Astrocyte of the spinal cord (primary cell): ENCODE measurements around the gene PRMT1.

ENCODE experiments used
- DNase-seq: peaks from one replicate; pipeline ENCODE4 v3.0.0; 2011; ENCODE audit warnings: low read depth, low spot score
- H3K4me3 ChIP-seq: 2 replicates; pipeline ENCODE4 v1.5.1; 2011; ENCODE audit warnings: low read depth, mild to moderate bottlenecking, low read length, moderate library complexity
- in situ Hi-C: cut with HindIII; loops from 2 replicates; pipeline ENCODE4 v1.10.0; 2017; ENCODE audit warnings: low sequenced_read_pairs
- TF ChIP-seq, protein P1 (sequence below): IDR thresholded peaks from 2 replicates; pipeline ENCODE4 v1.5.1; 2012; ENCODE audit warnings: low read depth, mild to moderate bottlenecking, low read length, inconsistent platforms

Gene PRMT1

DNA sequence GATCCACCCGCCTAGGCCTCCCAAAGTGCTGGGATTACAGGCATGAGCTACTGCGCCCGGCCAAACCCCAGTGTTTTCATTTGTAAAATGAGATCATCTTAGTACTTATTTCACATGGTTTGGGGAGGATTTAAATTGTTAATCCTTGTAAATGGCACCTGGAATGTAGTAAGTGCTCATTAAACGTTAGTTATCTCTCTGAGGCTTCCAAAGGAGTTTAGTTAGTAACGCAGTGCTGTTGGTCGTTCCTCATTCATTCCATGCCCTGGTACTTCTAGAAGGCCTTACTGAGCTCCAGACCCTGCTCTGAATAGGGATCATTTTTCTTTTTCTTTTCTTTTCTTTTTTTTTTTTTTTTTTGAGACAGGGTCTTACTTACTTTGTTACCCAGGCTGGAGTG lies 19.0 kb downstream of the PRMT1 start:
- no peak overlapping the region for H3K4me3 ChIP-seq
- TF ChIP-seq, protein P1, sequence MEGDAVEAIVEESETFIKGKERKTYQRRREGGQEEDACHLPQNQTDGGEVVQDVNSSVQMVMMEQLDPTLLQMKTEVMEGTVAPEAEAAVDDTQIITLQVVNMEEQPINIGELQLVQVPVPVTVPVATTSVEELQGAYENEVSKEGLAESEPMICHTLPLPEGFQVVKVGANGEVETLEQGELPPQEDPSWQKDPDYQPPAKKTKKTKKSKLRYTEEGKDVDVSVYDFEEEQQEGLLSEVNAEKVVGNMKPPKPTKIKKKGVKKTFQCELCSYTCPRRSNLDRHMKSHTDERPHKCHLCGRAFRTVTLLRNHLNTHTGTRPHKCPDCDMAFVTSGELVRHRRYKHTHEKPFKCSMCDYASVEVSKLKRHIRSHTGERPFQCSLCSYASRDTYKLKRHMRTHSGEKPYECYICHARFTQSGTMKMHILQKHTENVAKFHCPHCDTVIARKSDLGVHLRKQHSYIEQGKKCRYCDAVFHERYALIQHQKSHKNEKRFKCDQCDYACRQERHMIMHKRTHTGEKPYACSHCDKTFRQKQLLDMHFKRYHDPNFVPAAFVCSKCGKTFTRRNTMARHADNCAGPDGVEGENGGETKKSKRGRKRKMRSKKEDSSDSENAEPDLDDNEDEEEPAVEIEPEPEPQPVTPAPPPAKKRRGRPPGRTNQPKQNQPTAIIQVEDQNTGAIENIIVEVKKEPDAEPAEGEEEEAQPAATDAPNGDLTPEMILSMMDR = no peak
- DNase-seq = no peak
- in situ Hi-C loops = no loop called here

DNA sequence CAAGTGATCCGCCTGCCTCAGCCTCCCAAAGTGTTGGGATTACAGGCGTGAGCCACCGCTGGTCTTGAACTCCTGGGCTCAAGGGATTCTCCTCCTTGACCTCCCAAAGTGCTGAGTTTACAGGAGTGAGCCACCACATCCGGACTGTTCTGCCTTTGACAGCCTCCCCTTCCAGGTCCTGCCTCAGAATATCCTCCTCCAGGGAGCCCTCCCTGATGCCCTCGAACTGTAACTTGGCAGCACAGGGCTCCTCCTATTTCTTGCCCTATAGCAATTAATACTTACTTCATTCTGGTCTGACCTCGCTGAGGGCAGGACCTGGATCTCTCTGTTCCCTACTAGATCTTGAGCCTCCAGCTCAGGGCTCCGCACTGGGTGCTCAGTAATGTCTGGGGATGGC lies 19.8 kb downstream of the PRMT1 start:
- TF ChIP-seq, protein P1 = no peak
- no peak overlapping the region for H3K4me3 ChIP-seq
- in situ Hi-C loops = no loop called here
- DNase-seq = no peak

DNA sequence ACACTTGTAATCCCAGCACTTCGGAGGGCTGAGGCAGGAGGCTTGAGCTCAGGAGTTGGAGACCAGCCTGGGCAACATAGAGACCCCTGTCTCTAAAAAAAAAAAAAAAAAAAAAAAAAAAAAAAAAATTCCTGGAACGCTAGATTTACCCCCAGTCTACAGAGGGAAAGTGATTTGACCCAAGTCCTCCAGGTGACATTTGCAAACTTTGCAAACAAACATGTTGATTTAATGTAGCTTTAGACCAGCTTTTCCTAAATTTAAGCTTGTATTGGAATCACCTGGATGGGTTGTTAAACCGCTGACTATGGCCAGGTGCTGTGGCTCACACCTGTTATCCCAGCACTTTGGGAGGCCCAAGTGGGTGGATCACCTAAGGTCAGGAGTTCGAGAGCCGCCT lies 22.3 kb downstream of the PRMT1 start:
- in situ Hi-C loops = no loop called here
- no peak for DNase-seq
- TF ChIP-seq, protein P1 = no peak

DNA sequence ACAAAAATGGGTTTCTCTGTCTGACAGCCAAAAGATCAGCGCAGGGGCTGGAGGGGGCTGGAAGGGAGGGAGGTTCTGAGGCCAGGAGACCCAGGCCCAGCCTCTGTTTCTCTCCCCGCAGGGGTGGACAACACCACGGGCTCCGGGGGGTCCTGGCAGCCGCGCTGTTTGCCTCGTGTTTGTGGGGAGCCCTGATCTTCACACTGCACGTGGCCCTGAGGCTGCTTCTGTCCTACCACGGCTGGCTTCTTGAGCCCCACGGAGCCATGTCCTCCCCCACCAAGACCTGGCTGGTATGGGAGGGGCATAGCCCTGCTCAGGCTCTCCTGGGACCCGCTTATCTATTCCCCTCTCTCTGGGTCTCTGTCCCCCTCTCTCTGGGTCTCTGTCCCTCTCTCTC lies 23.5 kb downstream of the PRMT1 start:
- DNase-seq = no peak
- in situ Hi-C loops = no loop called here
- TF ChIP-seq, protein P1 = no peak
- no peak overlapping the region for H3K4me3 ChIP-seq

More for the DNA sequence above, 22.3 kb downstream of the PRMT1 start:
- H3K4me3 ChIP-seq = no peak overlapping the region

DNA sequence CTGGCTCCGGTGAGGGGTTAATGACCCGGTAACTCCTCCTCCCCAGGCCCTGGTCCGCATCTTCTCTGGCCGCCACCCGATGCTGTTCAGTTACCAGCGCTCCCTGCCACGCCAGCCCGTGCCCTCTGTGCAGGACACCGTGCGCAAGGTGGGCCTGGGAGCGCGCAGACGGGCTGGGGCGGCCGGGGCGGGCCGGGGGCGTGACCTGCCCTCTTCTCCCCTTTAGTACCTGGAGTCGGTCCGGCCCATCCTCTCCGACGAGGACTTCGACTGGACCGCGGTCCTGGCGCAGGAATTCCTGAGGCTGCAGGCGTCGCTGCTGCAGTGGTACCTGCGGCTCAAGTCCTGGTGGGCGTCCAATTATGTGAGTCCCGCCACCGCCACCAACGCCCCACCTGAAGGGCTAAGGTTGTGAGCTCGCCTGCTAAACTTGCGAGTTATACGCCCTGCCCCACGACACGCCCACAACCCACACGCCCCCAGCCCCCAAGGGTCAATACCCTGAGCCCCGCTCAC lies 24.3 kb downstream of the PRMT1 start:
- no peak overlapping the region for H3K4me3 ChIP-seq
- no peak for DNase-seq
- in situ Hi-C loops = no loop called here
- TF ChIP-seq, protein P1 = no peak

DNA sequence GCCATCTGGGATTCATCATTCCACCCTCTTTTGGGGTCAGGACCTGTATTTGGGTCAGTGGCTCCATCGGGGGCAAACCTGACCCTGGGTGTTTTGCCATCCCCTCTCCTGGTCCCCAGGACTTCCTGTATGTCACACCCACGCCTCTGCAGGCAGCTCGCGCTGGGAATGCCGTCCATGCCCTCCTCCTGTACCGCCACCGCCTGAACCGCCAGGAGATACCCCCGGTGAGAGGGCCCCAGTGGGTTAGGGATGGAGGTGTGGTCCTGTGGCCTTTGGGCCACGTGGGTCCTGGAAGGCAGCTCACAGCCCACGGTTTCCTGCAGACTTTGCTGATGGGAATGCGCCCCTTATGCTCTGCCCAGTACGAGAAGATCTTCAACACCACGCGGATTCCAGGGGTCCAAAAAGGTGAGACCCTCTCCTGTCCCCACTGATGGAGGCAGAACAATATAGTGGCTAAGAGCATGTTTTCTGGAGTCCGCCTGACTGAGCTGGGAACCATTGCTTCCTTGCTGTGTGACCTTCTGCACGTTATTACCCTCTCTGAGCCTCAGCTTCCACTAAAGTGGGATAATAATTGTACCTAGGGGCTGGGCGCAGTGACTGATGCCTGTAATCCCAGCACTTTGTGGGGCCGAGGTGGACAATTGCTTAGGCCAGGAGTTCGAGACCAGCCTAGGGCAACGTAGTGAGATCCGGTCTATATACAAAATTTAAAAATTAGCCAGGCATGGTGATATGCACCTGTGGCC lies 28.0 kb downstream of the PRMT1 start:
- TF ChIP-seq, protein P1 = no peak
- H3K4me3 ChIP-seq = no peak overlapping the region
- in situ Hi-C loops = no loop called here
- no peak for DNase-seq
